ENCODE data around the gene POC1A. TPM values are rescaled to one million over a fixed set of nuclear protein-coding genes. Genes with fewer than 3 reads are reported as not detected.

POC1A gene
- total RNA-seq, 1 experiment from 2014 or later = 25.7 TPM

- no peak for DNase-seq (ENCODE audit: low read depth, low spot score)
- BruUV-seq (replicated peaks) = no TSS peak
- intact Hi-C loops (cut with micrococcal nuclease; ENCODE audit: unreplicated experiment) (no loop called here), in situ Hi-C loops (cut with HindIII; ENCODE audit: low pct_unique_long_range_greater_than_20kb, low sequenced_read_pairs) (no loop called here)
- Histone ChIP-seq H3K27me3 (ENCODE audit: control insufficient read depth, insufficient read depth, low read length) (no peaks in the 10 kb centered on the region), H3K36me3 (ENCODE audit: control insufficient read depth, insufficient read depth, low read length) (no peaks in the 10 kb centered on the region; the same call in none of the 2 replicates), H3K27ac (ENCODE audit: low read length) (no peak overlapping the region), H3K4me3 (ENCODE audit: low read depth in 2 of 2, low read length in 2 of 2) (no peak overlapping the region), H3K9me3 (ENCODE audit: control insufficient read depth, insufficient read depth, low read depth, low read length) (peaks cover 2% of the 10 kb centered on the region; the same call in 1 of the 2 replicates), H3K4me1 (ENCODE audit: control insufficient read depth, insufficient read depth, low read length) (no peaks in the 10 kb centered on the region)
- ChIA-PET POLR2A (no interaction called here), CTCF (no interaction called here)
- ATAC-seq = no peak
- TF ChIP-seq REST (IDR thresholded peaks at IDR 0.05; ENCODE audit: insufficient read depth in 1 of 2, low read depth in 2 of 2, low read length in 1 of 2) = no peak
- TF ChIP-seq TCF7L2 (IDR thresholded peaks at IDR 0.05; ENCODE audit: low read depth, low read length) = no peak
- TF ChIP-seq, protein P1, sequence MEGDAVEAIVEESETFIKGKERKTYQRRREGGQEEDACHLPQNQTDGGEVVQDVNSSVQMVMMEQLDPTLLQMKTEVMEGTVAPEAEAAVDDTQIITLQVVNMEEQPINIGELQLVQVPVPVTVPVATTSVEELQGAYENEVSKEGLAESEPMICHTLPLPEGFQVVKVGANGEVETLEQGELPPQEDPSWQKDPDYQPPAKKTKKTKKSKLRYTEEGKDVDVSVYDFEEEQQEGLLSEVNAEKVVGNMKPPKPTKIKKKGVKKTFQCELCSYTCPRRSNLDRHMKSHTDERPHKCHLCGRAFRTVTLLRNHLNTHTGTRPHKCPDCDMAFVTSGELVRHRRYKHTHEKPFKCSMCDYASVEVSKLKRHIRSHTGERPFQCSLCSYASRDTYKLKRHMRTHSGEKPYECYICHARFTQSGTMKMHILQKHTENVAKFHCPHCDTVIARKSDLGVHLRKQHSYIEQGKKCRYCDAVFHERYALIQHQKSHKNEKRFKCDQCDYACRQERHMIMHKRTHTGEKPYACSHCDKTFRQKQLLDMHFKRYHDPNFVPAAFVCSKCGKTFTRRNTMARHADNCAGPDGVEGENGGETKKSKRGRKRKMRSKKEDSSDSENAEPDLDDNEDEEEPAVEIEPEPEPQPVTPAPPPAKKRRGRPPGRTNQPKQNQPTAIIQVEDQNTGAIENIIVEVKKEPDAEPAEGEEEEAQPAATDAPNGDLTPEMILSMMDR (IDR thresholded peaks at IDR 0.05) = no peak
- TF ChIP-seq SIN3A (IDR thresholded peaks at IDR 0.05; ENCODE audit: borderline replicate concordance, insufficient read depth, low read depth, low read length) = no peak
- no peak for TF ChIP-seq POLR2AphosphoS5 (IDR thresholded peaks at IDR 0.05; ENCODE audit: low read depth, low read length)
These were observed 49.3 kb downstream of the POC1A start for GRCh38 chr3:52104684-52105640.

DNA sequence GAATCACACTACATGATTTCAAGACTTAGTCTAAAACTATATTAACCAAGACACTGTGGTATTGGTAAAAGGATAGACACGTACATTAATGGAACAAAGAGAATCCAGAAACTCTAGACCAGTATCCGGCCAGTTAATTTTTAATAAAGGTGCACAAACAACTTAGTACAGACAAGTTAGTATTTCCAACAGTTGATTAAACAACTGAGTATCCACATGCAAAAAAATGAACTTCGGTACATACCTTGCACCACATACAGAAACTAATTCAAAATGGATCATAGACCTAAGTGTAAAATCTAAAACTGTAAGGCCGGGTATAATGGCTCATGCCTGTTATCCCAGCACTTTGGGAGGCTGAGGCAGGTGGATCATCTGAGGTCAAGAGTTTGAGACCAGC is 51.3 kb downstream of the POC1A start:
- Histone ChIP-seq H3K4me3 (ENCODE audit: low read depth in 2 of 2, low read length in 2 of 2) (no peak overlapping the region), H3K4me1 (ENCODE audit: control insufficient read depth, insufficient read depth, low read length) (no peaks in the 10 kb centered on the region), H3K36me3 (ENCODE audit: control insufficient read depth, insufficient read depth, low read length) (no peaks in the 10 kb centered on the region; the same call in 1 of the 2 replicates), H3K27ac (ENCODE audit: low read length) (no peak overlapping the region), H3K9me3 (ENCODE audit: control insufficient read depth, insufficient read depth, low read depth, low read length) (peaks cover 2% of the 10 kb centered on the region; the same call in 1 of the 2 replicates), H3K27me3 (ENCODE audit: control insufficient read depth, insufficient read depth, low read length) (no peaks in the 10 kb centered on the region)
- intact Hi-C loops (cut with micrococcal nuclease; ENCODE audit: unreplicated experiment) = no loop called here
- in situ Hi-C loops (cut with HindIII; ENCODE audit: low pct_unique_long_range_greater_than_20kb, low sequenced_read_pairs) = no loop called here
- TF ChIP-seq SIN3A (IDR thresholded peaks at IDR 0.05; ENCODE audit: borderline replicate concordance, insufficient read depth, low read depth, low read length) (no peak), REST (IDR thresholded peaks at IDR 0.05; ENCODE audit: insufficient read depth in 1 of 2, low read depth in 2 of 2, low read length in 1 of 2) (no peak), TCF7L2 (IDR thresholded peaks at IDR 0.05; ENCODE audit: low read depth, low read length) (no peak), POLR2AphosphoS5 (IDR thresholded peaks at IDR 0.05; ENCODE audit: low read depth, low read length) (no peak)
- TF ChIP-seq, protein P1 (IDR thresholded peaks at IDR 0.05) = no peak
- DNase-seq (ENCODE audit: low read depth, low spot score) (no peak), ATAC-seq (no peak)
- CTCF ChIA-PET = no interaction called here
- POLR2A ChIA-PET = no interaction called here
- BruUV-seq (replicated peaks) = no TSS peak

Measured in Panc1 (cell line).